Astrocyte (in vitro differentiated cells and primary cell): ENCODE measurements around the gene CCNK. TPM values are rescaled to one million over a fixed set of nuclear protein-coding genes. Genes with fewer than 3 reads are reported as not detected.

ENCODE experiments used
- DNase-seq: peaks from one replicate; pipeline ENCODE4 v3.0.0-alpha.2; 2010; ENCODE audit warnings: low read depth
- FAIRE-seq: peaks from 2 replicates; lab custom pipeline; 2011; peaks lifted over from hg19 to GRCh38; lab: Jason Lieb, UNC
- H2AFZ ChIP-seq: 2 replicates; pipeline ENCODE4 v1.6.0; 2012; ENCODE audit warnings: low read depth, low read length, inconsistent platforms
- H3K27ac ChIP-seq: 2 replicates; pipeline ENCODE4 v1.5.1; 2011; ENCODE audit warnings: low read depth, low read length, inconsistent platforms
- H3K27me3 ChIP-seq: 2 replicates; pipeline ENCODE4 v1.6.0; 2011; ENCODE audit warnings: low read length, inconsistent platforms; ENCODE audit not compliant: insufficient read depth
- H3K36me3 ChIP-seq: 2 replicates; pipeline ENCODE4 v1.5.1; 2011; ENCODE audit warnings: low read length, inconsistent platforms; ENCODE audit not compliant: insufficient read depth
- H3K4me1 ChIP-seq: 2 replicates; pipeline ENCODE4 v1.5.1; 2011; ENCODE audit warnings: low read length, inconsistent platforms; ENCODE audit not compliant: insufficient read depth
- H3K4me2 ChIP-seq: 2 replicates; pipeline ENCODE4 v1.6.0; 2012; ENCODE audit warnings: low read length, inconsistent platforms
- H3K4me3 ChIP-seq: 2 replicates; pipeline ENCODE4 v1.5.1; 2011; ENCODE audit warnings: low read depth, mild to moderate bottlenecking, low read length, inconsistent platforms; ENCODE audit not compliant: insufficient read depth
- H3K79me2 ChIP-seq: 2 replicates; pipeline ENCODE4 v1.6.0; 2012; ENCODE audit warnings: mild to moderate bottlenecking, low read length, inconsistent platforms; ENCODE audit not compliant: insufficient read depth
- H3K9ac ChIP-seq: 2 replicates; pipeline ENCODE4 v1.6.0; 2012; ENCODE audit warnings: mild to moderate bottlenecking, low read length, inconsistent platforms
- H3K9me3 ChIP-seq: 2 replicates; pipeline ENCODE4 v1.5.1; 2012; ENCODE audit warnings: low read depth, mild to moderate bottlenecking, low read length, inconsistent platforms; ENCODE audit not compliant: insufficient read depth
- H4K20me1 ChIP-seq: 2 replicates; pipeline ENCODE4 v1.6.0; 2012; ENCODE audit warnings: low read length, inconsistent platforms; ENCODE audit not compliant: insufficient read depth
- H3K27ac Mint-ChIP-seq: one replicate; pipeline ENCODE4 v1.8.0; 2021; ENCODE audit warnings: mild to moderate bottlenecking, mixed read lengths; ENCODE audit not compliant: unreplicated experiment
- H3K27me3 Mint-ChIP-seq: one replicate; pipeline ENCODE4 v1.8.0; 2021; ENCODE audit warnings: low read depth, mixed read lengths; ENCODE audit not compliant: unreplicated experiment
- H3K36me3 Mint-ChIP-seq: one replicate; pipeline ENCODE4 v1.8.0; 2021; ENCODE audit warnings: low read depth, mixed read lengths; ENCODE audit not compliant: unreplicated experiment
- H3K4me1 Mint-ChIP-seq: one replicate; pipeline ENCODE4 v1.8.0; 2021; ENCODE audit warnings: low read depth, mixed read lengths; ENCODE audit not compliant: unreplicated experiment
- H3K4me3 Mint-ChIP-seq: one replicate; pipeline ENCODE4 v1.8.0; 2021; ENCODE audit warnings: mild to moderate bottlenecking, moderate library complexity, mixed read lengths; ENCODE audit not compliant: unreplicated experiment
- H3K9me3 Mint-ChIP-seq: one replicate; pipeline ENCODE4 v1.8.0; 2021; ENCODE audit warnings: mild to moderate bottlenecking, mixed read lengths; ENCODE audit not compliant: unreplicated experiment
- CTCF ChIP-seq: IDR thresholded peaks from 2 replicates; pipeline ENCODE4 v1.5.1; 2011; ENCODE audit warnings: low read depth, mild to moderate bottlenecking, inconsistent platforms, low read length, moderate library complexity; ENCODE audit not compliant: insufficient read depth
- EZH2 ChIP-seq: IDR thresholded peaks from 2 replicates; pipeline ENCODE4 v1.6.1; 2012; ENCODE audit warnings: mild to moderate bottlenecking, low read length, inconsistent platforms; ENCODE audit not compliant: insufficient read depth
- total RNA-seq: library from RNA; stranded (reverse); gene quantifications from 2 replicates; pipeline ENCODE4 v1.2.1, GENCODE V29; 2021

CCNK gene
- total RNA-seq, 1 donor from 2014 or later: 121 TPM

GRCh38 chr14:99519347-99519881 is 38.2 kb downstream of the CCNK start:
- no peaks in the 10 kb centered on the region for H3K27me3 ChIP-seq
- TF ChIP-seq CTCF: no peak
- no peak for TF ChIP-seq EZH2
- H3K36me3 Mint-ChIP-seq: no peaks in the 10 kb centered on the region
- no peak overlapping the region for H3K9ac ChIP-seq
- H3K27ac ChIP-seq: no peak overlapping the region
- no peaks in the 10 kb centered on the region for H3K9me3 ChIP-seq
- DNase-seq: no peak
- H3K9me3 Mint-ChIP-seq: no peaks in the 10 kb centered on the region
- H4K20me1 ChIP-seq: peaks cover 11% of the 10 kb centered on the region
- H3K79me2 ChIP-seq: peaks cover 10% of the 10 kb centered on the region
- H3K4me1 Mint-ChIP-seq: peaks cover 5% of the 10 kb centered on the region
- no peaks in the 10 kb centered on the region for H3K27me3 Mint-ChIP-seq
- H3K4me3 Mint-ChIP-seq: no peak overlapping the region
- H3K27ac Mint-ChIP-seq: no peak overlapping the region
- no peak overlapping the region for H2AFZ ChIP-seq
- H3K4me2 ChIP-seq: no peak overlapping the region
- H3K4me1 ChIP-seq: peaks cover 25% of the 10 kb centered on the region
- no peaks in the 10 kb centered on the region for H3K36me3 ChIP-seq
- no peak for FAIRE-seq
- no peak overlapping the region for H3K4me3 ChIP-seq

GRCh38 chr14:99519931-99520421 is 38.8 kb downstream of the CCNK start:
- no peaks in the 10 kb centered on the region for H3K9me3 ChIP-seq
- Mint-ChIP-seq H3K4me3 (no peak overlapping the region), H3K4me1 (peaks cover 7% of the 10 kb centered on the region), H3K36me3 (no peaks in the 10 kb centered on the region), H3K27me3 (no peaks in the 10 kb centered on the region), H3K27ac (no peak overlapping the region), H3K9me3 (no peaks in the 10 kb centered on the region)
- DNase-seq (no peak), FAIRE-seq (no peak)
- no peak overlapping the region for H2AFZ ChIP-seq
- TF ChIP-seq CTCF (no peak), EZH2 (no peak)
- no peak overlapping the region for H3K4me2 ChIP-seq
- H3K27me3 ChIP-seq: no peaks in the 10 kb centered on the region
- H3K36me3 ChIP-seq: no peaks in the 10 kb centered on the region
- H3K27ac ChIP-seq: no peak overlapping the region
- no peak overlapping the region for H3K9ac ChIP-seq
- no peak overlapping the region for H3K4me3 ChIP-seq
- H3K79me2 ChIP-seq: peaks cover 10% of the 10 kb centered on the region
- peaks cover 11% of the 10 kb centered on the region for H4K20me1 ChIP-seq
- peaks cover 31% of the 10 kb centered on the region for H3K4me1 ChIP-seq

- FAIRE-seq (no peak), DNase-seq (no peak)
- no peaks in the 10 kb centered on the region for H3K27me3 ChIP-seq
- TF ChIP-seq EZH2: no peak
- no peak for TF ChIP-seq CTCF
- no peaks in the 10 kb centered on the region for H3K9me3 Mint-ChIP-seq
- no peak overlapping the region for H3K4me3 Mint-ChIP-seq
- H2AFZ ChIP-seq: no peak overlapping the region
- H3K9me3 ChIP-seq: no peaks in the 10 kb centered on the region
- no peak overlapping the region for H3K27ac Mint-ChIP-seq
- no peaks in the 10 kb centered on the region for H3K36me3 Mint-ChIP-seq
- H4K20me1 ChIP-seq: peaks cover 11% of the 10 kb centered on the region
- H3K27me3 Mint-ChIP-seq: no peaks in the 10 kb centered on the region
- H3K4me3 ChIP-seq: no peak overlapping the region
- H3K4me1 ChIP-seq: peaks cover 32% of the 10 kb centered on the region
- H3K27ac ChIP-seq: no peak overlapping the region
- H3K9ac ChIP-seq: no peak overlapping the region
- H3K4me1 Mint-ChIP-seq: peaks cover 7% of the 10 kb centered on the region
- H3K36me3 ChIP-seq: no peaks in the 10 kb centered on the region
- H3K4me2 ChIP-seq: no peak overlapping the region
- peaks cover 10% of the 10 kb centered on the region for H3K79me2 ChIP-seq
Observed at GRCh38 chr14:99520571-99521081, 39.4 kb downstream of the CCNK start.
